A549 treated with ZK216348 at 1 μM for 4 hours (cell line): Measurements from ENCODE around the gene TMEM238. TPM values are rescaled to one million over a fixed set of nuclear protein-coding genes. Genes with fewer than 3 reads are reported as not detected.

ENCODE experiments used
- total RNA-seq: library from RNA; stranded (reverse); fragments of 200-300 nt; extraction: Qiagen RNA extraction; gene quantifications from 5 replicates; pipeline ENCODE4 v1.2.3, GENCODE V29; 2022; ENCODE audit warnings: low read depth

TMEM238 gene
- total RNA-seq = 2.3 to 14.6 TPM (median 11.3 TPM) in 5 replicates

GRCh38 chr19:55384131-55384919 is at the start of gene TMEM238:
Gene TMEM238 (minus strand): TSS chr19:55384292. CDS start chr19:55384259, 33 bp downstream.

GRCh38 chr19:55407550-55407799 is 23.4 kb upstream of the TMEM238 start, which contains the start of gene UBE2S:
Gene UBE2S (minus strand): TSS chr19:55407788. CDS start chr19:55407589, 199 bp downstream.

GRCh38 chr19:55385724-55386492 is 1.8 kb upstream of the TMEM238 start, which contains the start of gene RPL28:
Gene RPL28 (plus strand): TSS chr19:55385932. CDS start chr19:55386358, 426 bp downstream.

GRCh38 chr19:55376241-55376933 is 7.7 kb downstream of the TMEM238 start, which contains the start of gene TMEM190:
Gene TMEM190 (plus strand): TSS chr19:55376826. CDS start chr19:55376854, 28 bp downstream.

GRCh38 chr19:55370305-55370988 is 13.6 kb downstream of the TMEM238 start, which contains the start of gene IL11:
Gene IL11 (minus strand): TSS chr19:55370463. CDS start chr19:55370310, 153 bp downstream.

GRCh38 chr19:55362990-55363716 is 20.9 kb downstream of the TMEM238 start, which contains the start of gene GARIN5B:
Gene GARIN5B (minus strand): TSS chr19:55363260. CDS start chr19:55363066, 194 bp downstream.

GRCh38 chr19:55354698-55355212 is 29.3 kb downstream of the TMEM238 start, which contains the start of gene COX6B2:
Gene COX6B2 (minus strand): TSS chr19:55354719. CDS start chr19:55354521, 198 bp downstream.

GRCh38 chr19:55339105-55339888 is 44.8 kb downstream of the TMEM238 start, which contains the start of gene KMT5C:
Gene KMT5C (plus strand): TSS chr19:55339876. CDS start chr19:55341937, 2,061 bp downstream.

Other genes with a start within 250 kb of the TMEM238 start
- 96.6 to 145 TPM (median 141 TPM) in 5 replicates for gene TNNT1, start 235.1 kb downstream of the TMEM238 start, total RNA-seq
- gene TNNI3, start 226.6 kb downstream of the TMEM238 start, total RNA-seq = 6.6 to 13.4 TPM (median 7.0 TPM) in 5 replicates
- gene DNAAF3, start 217.7 kb downstream of the TMEM238 start, total RNA-seq = 3.1 to 6.7 TPM (median 5.6 TPM) in 5 replicates
- 2.7 to 4.4 TPM (median 3.1 TPM) in 5 replicates for gene SYT5, start 204.0 kb downstream of the TMEM238 start, total RNA-seq
- 3.6 to 6.0 TPM (median 4.0 TPM) in 5 replicates for gene PTPRH, start 174.8 kb downstream of the TMEM238 start, total RNA-seq
- 2.2 to 5.4 TPM (median 4.8 TPM) in 5 replicates for gene TMEM86B, start 155.5 kb downstream of the TMEM238 start, total RNA-seq
- 64.6 to 131 TPM (median 118 TPM) in 5 replicates for gene PPP6R1, start 125.3 kb downstream of the TMEM238 start, total RNA-seq
- 122 to 147 TPM (median 138 TPM) in 5 replicates for gene HSPBP1, start 104.2 kb downstream of the TMEM238 start, total RNA-seq
- 3.2 to 5.1 TPM (median 4.6 TPM) in 5 replicates for gene BRSK1, start 100.3 kb downstream of the TMEM238 start, total RNA-seq
- gene TMEM150B, start 59.0 kb downstream of the TMEM238 start, total RNA-seq = not detected in 5 replicates
- 3.1 to 9.0 TPM (median 8.2 TPM) in 5 replicates for gene KMT5C, start 44.4 kb downstream of the TMEM238 start, total RNA-seq
- gene COX6B2, start 29.6 kb downstream of the TMEM238 start, total RNA-seq = 1.2 to 7.0 TPM (median 1.4 TPM) in 5 replicates
- 0.11 to 0.42 TPM (median 0.18 TPM) in 4 of 5 replicates, not detected in the other for gene GARIN5B, start 21.0 kb downstream of the TMEM238 start, total RNA-seq
- gene IL11, start 13.8 kb downstream of the TMEM238 start, total RNA-seq = 20.8 to 42.0 TPM (median 26.5 TPM) in 5 replicates
- 1.2 to 2.3 TPM (median 1.3 TPM) in 5 replicates for gene TMEM190, start 7.5 kb downstream of the TMEM238 start, total RNA-seq
- gene RPL28, start 1.6 kb upstream of the TMEM238 start, total RNA-seq = 2,333 to 3,419 TPM (median 2,681 TPM) in 5 replicates
- gene UBE2S, start 23.5 kb upstream of the TMEM238 start, total RNA-seq = 317 to 626 TPM (median 479 TPM) in 5 replicates
- not detected in 5 replicates for gene SHISA7, start 59.0 kb upstream of the TMEM238 start, total RNA-seq
- 36.3 to 64.0 TPM (median 58.6 TPM) in 5 replicates for gene ISOC2, start 77.3 kb upstream of the TMEM238 start, total RNA-seq
- not detected in 5 replicates for gene C19orf85, start 80.5 kb upstream of the TMEM238 start, total RNA-seq
- 2.7 to 8.8 TPM (median 6.9 TPM) in 5 replicates for gene ZNF628, start 92.3 kb upstream of the TMEM238 start, total RNA-seq
- gene NAT14, start 100.9 kb upstream of the TMEM238 start, total RNA-seq = 32.8 to 59.9 TPM (median 49.9 TPM) in 5 replicates
- gene SSC5D, start 104.1 kb upstream of the TMEM238 start, total RNA-seq = 0.69 to 1.2 TPM (median 0.82 TPM) in 5 replicates
- gene SBK2, start 152.8 kb upstream of the TMEM238 start, total RNA-seq = 0.61 to 2.5 TPM (median 2.0 TPM) in 5 replicates
- 0.44 to 1.5 TPM (median 1.5 TPM) in 5 replicates for gene SBK3, start 161.3 kb upstream of the TMEM238 start, total RNA-seq
- gene ZNF579, start 196.6 kb upstream of the TMEM238 start, total RNA-seq = 14.9 to 40.1 TPM (median 32.3 TPM) in 5 replicates
- gene FIZ1, start 215.2 kb upstream of the TMEM238 start, total RNA-seq = 17.5 to 25.7 TPM (median 24.4 TPM) in 5 replicates
- gene ZNF524, start 216.0 kb upstream of the TMEM238 start, total RNA-seq = 5.5 to 21.0 TPM (median 18.9 TPM) in 5 replicates
- gene ZNF865, start 221.4 kb upstream of the TMEM238 start, total RNA-seq = 5.4 to 14.2 TPM (median 13.0 TPM) in 5 replicates
- 4.2 to 6.8 TPM (median 6.3 TPM) in 5 replicates for gene ZNF784, start 240.3 kb upstream of the TMEM238 start, total RNA-seq